Measurements from ENCODE around the gene FGFR1OP2.
"Not testable (repeated sequence)": the region's sequence is repeated elsewhere in the genome, so short reads cannot be mapped to it uniquely, and the experiment has no call there.

FGFR1OP2 gene

DNA sequence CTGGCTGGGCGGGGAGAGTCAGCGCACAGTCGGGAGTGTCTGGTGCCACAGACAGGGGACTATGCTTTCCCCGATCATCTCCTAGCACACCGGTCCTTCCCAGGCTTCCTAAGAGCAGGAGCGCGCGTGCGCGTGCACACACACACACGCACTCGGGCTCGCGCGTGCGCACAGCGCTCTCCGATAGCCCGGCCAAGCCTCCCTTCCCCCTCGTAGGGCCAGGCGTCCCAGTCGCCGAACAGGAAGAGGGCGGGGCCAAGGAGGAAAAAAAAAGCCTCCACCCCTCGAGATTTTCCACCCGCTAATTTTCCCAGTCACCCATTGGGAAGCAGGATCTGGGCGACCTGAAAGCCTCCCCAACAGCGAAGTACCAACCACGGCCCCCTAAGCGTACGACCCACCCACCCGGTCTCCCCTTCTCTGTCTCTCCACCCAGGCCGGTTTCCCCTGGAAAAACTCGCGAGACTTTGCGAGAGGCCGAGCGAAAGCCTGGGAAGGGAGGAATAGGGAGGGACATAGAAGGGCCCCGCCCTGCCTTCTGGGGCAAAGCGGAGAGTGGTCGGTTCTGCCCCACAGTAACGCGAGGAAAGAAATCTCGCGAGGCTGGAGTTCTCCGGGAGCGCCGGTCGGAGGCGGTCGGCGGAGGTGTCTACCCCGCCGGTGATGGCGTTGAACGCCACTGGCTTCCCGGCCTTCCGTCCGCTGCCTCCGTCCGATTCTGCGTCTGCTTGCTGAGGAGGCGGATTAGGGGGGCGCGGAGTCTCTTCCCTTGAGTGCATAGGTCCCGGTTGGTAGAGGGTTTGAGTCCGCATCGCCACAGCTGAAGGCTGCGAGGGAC lies at the start of gene FGFR1OP2, which contains the start of gene INTS13:
FGFR1OP2 (plus strand) TSS at position 608 of the 838 bp plus-strand sequence. CDS start 15,689 bp downstream, outside the sequence.
INTS13 (minus strand) TSS at position 119 of the 838 bp plus-strand sequence. CDS start 1,178 bp downstream, outside the sequence.
- DNase-seq: peak; percentile 98

DNA sequence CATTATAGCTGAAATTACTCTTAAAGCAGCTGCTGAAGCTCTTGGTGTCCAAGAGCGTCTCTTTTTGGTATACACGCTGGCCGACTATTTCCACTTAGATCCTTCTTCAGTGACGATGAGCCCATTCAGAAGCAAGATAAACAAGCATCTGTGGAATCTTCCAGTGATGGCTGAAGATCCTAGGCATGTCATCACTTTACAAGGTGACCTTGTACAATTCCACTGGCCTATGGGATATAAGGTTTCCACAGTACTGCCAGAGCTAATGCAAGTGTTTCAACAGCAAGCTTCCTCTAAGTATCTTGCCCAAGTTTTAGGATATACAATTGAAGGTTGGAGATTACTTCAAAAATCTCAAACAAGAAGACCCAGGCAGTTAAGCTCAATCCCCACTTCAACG lies 47.5 kb upstream of the FGFR1OP2 start:
- DNase-seq: no peak

DNA sequence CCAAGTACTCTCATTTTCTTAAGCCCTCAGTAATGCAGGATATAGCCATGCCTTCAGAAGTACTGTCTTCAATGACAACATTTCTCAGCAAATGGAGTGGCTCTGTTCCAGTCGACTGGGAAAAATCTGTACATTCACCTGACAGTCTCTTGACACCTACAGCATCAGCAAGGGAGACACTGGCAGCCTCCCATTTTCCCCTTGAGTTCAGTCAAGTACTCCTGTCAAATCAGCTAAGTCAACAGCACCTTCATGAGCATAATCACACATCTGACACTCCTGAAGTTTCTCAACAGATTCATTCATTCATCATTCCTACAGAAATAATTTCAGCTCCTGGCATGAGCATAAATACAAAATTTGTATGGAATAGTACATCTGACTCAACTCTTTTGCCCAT lies 46.6 kb upstream of the FGFR1OP2 start:
- no peak for DNase-seq

DNA sequence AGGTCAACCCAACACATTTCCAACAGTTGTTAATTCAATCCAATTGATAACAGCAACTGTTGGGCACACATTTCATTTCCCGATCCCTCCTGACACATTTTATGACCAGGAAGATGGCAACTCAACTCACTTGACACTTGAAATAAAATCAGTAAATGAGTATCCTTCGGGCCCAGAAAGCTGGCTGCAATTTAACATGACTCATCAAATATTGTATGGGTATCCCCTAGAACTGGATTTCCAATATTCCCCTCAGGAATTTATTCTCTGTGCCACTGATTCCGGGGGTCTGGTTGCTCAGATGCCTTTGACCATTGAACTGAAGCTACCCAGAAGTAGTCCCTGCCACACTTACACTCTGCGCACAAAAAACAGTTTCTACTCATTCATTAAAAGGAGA lies 42.6 kb upstream of the FGFR1OP2 start:
- no peak for DNase-seq

DNA sequence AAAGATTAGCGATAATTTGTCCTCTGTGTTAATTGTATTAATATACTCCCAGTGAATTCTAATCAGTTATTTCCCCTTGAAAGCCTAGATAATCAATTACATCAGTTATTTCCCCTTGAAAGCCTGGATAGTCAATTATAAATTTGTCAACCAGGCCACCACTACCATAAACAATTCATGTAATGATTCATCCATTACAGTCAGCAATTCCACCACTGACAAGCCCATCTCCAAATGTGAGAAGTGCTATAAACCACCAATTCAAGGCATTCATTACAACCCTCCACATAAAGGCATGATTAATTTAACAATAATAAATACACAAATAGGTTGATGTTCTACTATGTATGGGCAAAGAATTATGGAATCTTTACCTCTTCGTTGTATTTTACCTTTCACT lies 41.4 kb upstream of the FGFR1OP2 start:
- DNase-seq: no peak

DNA sequence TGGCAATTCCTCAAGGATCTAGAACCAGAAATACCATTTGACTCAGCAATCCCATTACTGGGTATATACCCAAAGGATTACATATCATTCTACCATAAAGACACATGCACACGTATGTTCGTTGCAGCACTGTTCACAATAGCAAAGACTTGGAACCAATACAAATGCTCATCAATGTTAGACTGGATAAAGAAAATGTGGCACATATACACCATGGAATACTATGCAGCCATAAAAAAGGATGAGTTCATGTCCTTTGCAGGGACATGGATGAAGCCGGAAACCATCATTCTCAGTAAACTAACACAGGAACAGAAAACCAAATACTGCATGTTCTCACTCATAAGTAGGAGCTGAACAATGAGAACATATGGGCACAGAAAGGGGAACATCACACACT lies 34.9 kb upstream of the FGFR1OP2 start:
- not testable (repeated sequence) for DNase-seq

DNA sequence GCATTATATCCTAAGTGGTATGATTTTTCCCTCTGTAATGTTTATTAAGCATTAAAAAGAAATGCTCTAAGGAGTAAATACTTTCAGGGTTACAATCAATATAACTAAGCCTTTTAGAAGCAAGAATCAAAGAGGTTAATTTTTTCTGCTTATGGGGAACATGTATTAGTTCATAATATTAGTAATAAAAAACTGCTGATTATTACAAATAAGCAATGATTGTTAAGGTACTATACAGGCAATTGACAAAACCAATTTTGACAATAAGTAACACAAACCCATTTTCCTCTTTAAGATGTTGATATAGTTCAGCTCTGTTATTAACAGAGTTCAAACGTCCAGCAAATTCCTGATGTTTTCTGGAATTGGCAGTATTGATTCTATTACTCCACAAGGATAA lies 32.2 kb upstream of the FGFR1OP2 start:
- no peak for DNase-seq

DNA sequence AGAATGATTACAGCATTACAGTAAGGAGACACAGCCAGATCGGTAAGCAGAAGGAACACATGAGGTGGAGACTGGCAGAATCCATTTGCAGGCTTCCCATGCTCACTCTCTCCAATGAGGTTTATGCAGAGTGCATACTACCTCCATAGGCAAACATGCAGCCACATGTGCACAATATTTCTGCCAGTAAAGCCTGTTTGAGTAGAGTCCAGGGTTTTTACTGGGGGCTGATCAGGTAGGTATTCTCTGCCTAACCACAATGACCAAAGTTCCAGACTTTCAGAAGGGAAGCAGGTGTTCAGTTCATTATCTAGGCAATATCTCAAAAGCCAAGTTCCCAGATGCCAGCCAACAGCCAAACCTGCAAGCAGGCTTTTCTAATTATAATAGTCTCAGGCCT lies 31.6 kb upstream of the FGFR1OP2 start:
- no peak for DNase-seq

DNA sequence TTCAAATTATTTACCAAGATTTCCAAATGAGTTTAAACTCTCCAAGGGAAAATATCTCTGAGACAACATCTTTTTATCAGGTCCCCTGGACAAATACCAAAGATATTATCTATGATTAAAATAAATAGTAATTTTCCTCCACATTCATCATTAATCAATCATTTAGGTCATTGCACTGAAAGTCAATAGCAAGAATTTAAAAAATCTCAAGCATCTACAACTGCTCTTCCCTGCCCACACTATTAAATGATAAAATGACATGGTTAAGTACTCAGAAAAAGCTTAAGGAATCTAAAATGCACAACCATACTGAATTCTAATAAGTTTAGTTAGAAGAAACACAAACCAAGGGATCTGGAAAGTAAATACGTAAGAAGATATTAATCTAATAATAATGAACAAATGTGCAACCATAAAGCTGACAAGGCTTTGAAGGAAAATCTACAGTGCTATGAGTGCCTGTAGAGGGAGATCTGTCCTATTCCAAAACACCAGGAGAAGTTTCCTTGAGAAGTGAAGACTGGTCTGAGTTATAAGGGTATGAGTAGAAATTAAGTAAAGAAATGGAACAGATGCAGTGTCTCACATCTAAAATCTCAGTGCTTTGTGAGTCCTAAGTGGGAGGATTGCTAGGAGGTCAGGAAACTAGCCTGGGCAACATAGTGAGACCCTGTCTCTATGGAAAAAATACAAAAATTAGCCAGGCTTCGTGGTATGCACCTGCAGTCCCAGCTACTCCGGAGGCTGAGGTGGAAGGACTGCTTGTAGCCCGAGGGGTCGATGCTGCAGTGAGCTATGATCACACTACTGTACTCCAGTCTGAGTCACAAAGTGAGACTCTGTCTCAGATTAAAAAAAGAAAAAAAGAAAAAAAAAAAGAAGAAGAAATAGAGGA lies 19.7 kb upstream of the FGFR1OP2 start:
- DNase-seq: no peak

DNA sequence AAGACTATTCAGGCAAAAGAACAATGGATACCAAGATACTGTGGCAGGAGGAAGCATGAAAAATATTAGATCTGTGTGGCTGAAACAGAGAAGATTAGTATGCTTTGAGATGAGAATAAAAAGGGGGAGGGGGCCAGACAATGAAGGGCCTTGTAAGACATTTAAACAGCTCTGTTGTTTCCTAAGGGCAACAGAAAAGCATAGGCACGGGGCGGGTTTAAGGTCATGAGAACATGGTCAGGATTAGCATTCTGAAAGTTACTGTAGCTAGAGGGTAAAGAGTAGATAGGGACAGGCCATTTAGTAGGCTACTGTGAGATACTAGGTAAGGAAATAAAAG lies 19.1 kb upstream of the FGFR1OP2 start:
- no peak for DNase-seq

DNA sequence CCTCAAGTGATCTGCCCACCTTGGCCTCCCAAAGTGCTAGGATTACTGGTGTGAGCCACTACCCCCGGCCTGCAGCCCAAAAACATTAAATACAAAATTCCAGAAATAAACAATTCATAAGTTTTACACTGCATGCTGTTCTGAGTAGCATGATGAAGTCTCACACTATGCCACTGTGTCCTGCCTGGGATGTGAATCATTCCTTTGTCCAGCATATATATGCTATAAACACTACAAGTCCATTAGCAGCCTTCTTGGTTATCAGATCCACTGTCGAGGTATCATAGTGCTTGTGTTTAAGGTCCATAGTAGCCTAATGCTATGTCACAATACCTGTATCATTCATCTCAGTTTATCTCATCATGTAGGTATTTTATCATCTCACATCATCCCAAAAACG lies 16.4 kb upstream of the FGFR1OP2 start:
- no peak for DNase-seq

DNA sequence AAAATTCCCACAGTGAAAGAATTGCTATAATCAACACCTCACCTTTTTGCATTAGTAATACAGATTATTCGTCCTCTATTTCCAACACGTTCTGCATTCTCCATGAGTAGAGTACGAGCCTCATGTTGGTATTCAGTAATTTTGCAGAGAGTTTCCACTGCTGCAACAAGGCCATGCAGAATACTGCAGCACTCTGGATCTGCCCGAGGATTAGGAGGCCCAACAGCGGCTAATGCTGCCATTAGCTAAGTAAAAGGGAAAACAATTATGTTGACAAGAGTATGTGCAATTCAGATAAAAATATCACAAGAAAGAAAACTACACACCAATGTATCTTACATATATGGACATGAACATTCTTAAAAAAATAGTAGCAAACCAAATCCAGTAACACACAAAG lies 9.6 kb upstream of the FGFR1OP2 start:
- no peak for DNase-seq

DNA sequence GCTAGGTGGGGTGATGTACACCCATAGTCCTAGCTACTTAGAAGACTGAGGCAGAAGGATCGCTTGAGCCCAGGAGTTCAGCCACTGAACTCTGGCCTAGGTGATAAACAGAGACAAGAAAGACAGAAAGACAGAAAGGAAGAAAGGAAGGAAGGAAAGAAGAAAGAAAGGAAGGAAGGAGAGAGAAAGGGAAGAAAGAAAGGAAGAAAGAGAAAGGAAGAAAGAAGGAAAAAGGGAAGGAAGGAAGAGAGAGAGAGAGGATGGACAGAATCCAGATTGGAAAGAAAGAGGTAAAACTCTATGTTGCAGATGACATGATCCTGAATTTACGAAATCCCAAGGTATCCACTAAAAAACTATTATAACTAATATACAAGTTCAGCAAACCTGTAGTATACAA lies 8.7 kb upstream of the FGFR1OP2 start:
- no peak for DNase-seq

DNA sequence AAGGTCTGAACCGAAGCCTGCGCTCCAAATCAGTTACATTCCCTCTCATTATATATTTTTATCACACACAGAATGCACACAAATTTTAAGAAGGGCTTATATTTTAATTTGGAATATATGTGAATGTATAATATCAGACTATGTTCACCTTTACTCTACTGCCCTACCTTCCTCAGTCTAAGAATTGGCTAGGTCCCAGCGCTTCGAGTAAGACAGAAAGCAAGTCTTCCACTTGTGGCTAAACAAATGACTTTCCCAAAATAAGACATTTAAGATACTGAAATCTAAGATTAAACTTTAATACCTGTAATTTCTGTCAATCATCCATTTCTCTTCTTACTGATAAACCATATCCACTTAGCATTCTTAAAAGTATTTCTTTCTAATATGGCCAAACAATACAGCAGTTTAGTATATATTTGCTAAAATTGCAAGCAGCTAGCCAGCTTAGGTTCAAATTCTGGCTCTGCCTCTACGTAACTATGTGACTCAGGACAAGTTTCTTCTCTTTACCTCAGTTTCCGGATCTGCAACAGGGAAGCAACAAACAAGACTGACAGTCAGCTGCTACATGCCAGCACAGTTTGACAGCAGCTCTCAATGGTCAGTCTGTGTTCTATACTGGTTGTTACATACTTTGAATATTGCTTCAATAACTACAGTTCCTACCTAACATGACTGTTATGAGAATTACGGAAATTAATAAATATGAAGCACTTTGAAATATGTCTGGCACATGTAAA lies 2.5 kb upstream of the FGFR1OP2 start:
- no peak for DNase-seq

DNA sequence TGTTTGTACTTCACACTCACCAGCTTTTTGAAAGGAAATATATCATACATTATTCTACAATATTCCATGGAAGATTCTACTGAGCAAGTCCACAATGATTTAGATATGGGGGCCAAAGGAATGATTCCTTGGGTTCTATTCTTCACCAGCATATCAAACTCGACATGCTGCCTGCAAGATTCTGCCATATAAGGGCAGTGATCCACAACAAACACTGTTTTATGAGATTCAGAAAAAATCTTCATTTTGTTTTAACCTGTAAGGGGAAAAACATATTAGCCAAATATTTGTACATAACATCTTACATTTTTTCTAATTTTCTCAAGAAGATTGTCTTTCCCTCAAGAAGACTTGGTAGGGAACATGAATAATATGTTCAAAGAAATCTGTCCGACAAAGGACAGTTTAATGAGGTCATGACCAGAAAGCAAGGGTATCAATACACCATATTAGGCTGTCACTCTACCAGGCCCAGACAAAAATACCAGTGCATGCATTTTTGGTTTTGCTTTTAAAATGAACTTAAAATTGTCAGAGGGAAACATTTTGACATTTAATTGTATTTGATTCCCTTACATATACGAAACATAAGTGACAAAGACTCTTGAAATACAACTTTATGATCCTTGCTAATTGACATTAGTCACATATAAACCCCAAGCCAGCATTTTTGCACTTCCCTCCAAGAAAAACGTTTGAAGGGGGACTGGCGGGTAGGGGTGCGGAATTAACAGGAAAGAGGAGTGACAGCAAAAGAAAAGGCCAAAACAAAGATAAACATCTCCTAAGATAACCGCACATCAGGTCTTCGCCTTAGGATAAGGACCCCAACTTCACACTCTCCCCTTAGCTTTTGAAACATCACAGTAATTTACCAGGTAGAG lies 1.5 kb upstream of the FGFR1OP2 start:
- DNase-seq: no peak

DNA sequence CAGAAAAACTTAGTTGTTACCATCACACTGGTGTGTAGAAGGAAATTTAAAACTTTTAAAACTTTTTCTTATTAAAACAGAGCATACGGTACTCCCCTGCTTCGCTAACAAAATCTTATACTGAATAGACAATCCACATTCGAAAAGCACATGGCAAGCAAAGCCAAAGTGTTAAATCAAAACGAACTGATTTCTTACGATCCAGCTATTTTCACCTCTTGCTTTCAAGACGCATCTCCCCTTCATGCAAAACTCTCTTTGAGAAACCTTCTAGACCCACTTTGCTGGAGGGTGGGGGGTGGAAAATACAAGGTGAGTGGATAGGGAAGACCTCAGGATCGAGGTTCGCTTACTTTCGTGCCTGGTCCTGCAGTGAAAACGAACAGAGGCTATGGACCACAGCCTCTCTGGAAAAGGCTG lies 817 bp upstream of the FGFR1OP2 start:
- DNase-seq: no peak

DNA sequence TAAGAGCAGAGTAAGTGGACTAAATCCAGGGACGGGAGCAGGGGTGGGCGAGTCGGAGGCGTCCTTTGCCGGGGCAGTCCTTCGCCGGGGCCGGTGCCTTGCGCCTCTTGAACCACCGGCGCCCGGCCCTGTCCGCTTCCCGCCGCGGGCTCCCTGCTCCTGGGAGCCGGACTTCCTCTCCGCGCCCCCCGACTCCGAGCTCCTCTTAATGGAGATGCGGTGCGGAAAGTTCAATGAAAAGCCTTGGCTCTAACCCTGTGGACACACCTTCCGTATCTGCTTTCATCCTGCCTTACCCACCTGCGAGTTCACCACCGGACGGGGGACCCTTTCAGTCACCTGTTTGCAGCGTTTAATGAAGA lies 412 bp downstream of the FGFR1OP2 start:
- no peak for DNase-seq

DNA sequence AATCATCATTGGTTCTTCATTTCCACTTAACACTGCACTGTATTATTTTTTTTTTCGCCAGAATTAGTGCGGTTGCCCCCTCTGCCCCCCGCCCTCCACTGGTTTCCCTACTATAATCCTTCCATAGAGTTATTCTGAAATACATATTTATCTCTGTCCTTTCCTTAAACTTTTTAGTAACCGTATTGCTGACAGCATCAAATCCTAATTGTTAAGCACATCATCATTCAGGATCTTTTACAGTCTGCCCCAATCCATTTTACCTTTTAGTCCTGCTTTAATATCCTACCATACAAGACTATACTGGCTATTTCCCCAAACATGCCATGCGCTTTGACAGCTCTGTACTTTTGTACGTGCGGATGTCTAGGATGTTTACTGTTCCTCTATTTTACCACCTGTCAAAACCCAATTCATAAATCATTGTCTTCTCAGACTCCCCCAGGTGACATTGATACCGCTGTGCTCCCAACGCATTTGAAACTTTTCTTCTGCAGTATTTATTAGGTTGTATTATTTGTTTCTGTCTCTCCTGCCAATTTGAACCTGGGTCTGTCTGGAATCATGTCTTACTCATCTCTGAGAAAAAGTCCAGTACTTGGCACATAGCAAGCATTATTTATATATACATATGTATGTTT lies 1.0 kb downstream of the FGFR1OP2 start:
- DNase-seq: no peak

DNA sequence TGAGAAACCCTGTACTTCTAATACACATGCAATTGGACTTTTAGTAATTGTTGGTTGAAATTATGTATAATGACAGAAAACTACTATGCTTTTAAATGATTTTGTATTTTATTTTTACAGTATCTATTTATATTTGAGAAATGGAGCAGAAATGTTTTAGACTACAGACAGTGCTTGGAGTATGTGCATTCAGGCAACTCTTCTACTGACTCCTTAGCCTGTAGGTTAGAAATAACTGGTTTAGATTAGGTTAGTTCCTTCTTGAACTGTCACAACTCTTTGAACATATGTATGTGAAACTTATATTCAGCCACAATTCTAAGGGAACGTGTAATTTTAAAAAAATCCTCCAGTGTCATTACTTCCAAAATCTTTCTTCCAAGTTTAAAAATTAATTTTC lies 1.7 kb downstream of the FGFR1OP2 start:
- no peak for DNase-seq

DNA sequence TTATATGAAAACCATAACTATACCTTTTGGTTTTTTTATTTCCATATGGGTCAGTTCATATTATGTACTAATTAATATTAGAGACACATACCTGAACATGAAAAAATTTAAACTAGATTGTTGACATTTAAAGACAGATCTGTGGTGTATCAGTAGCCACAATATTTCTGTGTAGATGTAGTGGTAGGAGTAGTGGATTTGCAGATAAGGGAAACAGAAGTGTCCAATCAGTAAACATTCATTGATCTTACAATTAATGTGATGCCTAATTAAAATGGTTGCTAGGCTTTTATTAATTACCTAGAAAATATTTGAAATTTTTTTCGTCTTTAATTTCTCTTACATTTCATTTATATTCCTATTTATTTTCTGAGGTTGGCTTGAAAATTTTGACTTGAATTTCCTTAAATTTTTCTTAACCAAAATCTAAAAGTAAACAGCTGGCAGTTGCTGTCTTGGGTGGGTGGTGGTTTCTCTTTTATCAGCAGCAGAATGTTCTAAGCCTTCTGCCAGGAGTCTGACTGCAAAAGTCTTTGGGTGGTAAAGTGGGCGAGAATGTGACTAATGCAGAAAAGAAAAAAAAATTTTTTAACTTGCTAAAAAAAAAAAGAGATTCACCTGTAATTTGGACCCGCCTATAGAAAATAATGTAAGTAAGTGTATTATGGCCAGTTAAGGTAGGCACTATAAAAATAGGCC lies 2.4 kb downstream of the FGFR1OP2 start:
- DNase-seq: no peak

DNA sequence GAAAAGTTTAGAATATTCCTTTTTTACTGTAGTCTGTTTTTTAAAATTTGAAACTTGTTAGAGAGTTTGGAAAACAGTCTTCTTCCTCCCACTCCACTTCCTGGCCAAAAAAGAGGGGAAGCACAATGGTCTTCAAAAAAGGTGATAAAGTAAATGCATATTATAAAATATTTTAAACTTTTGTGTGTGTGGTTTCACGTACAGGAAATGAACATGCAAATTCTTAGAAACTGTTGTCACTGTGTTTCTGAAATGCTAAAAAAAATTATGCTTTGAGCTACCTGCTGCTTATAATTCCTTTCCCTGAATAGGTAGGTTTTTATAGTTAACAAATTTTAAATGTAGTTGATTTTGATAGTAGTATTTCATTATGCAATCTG lies 2.9 kb downstream of the FGFR1OP2 start:
- no peak for DNase-seq

Data from amniotic stem cell (primary cell).